A549 (cell line): ENCODE results near the gene NLGN2. TPM values are rescaled to one million over a fixed set of nuclear protein-coding genes. Genes with fewer than 3 reads are reported as not detected.

Experiments
- ATAC-seq, 2 experiments: fragments of 200-7000 bp in 1 of 2; fragments of >200 bp in 1 of 2; cut with Nextera tagmentation in 1 of 2; cut with Tn5 transposase in 1 of 2; 3 replicates each; pipeline versions ENCODE4 v1.8.0 to v1.9.1; 2018 to 2020; ENCODE audit warnings: mild to moderate bottlenecking in 1 of 2, moderate library complexity in 1 of 2
- CTCF ChIA-PET: fragments of 300-600 bp; sonication (Branson Sonifier 250); formaldehyde crosslinking; extraction: SDS; loops from one replicate; lab custom pipeline; 2021; ENCODE audit warnings: antibody characterized with exemption, inconsistent platforms; lab: Yijun Ruan, JAX
- POLR2A ChIA-PET: fragments of 350-600 bp; formaldehyde crosslinking; extraction: SDS; loops from one replicate; lab custom pipeline; 2021; ENCODE audit warnings: antibody characterized with exemption, inconsistent platforms; lab: Yijun Ruan, JAX
- DNase-seq, 2 experiments: peaks; one replicate each; pipeline versions ENCODE4 v3.0.0 to v3.0.0-alpha.2; 2011 to 2016; ENCODE audit warnings: low read depth in 1 of 2, low spot score in 1 of 2
- FAIRE-seq: peaks from 2 replicates; lab custom pipeline; 2011; peaks lifted over from hg19 to GRCh38; lab: Jason Lieb, UNC
- H3K27ac ChIP-seq, 2 experiments: fragments of >200 bp; sonication (Bioruptor Twin); formaldehyde crosslinking; 3 replicates each; pipeline ENCODE4 v1.5.1; 2016 to 2017
- H3K4me1 ChIP-seq: fragments of >200 bp; sonication (Bioruptor Twin); formaldehyde crosslinking; 3 replicates; pipeline ENCODE4 v1.6.1; 2016
- H3K4me2 ChIP-seq: fragments of >200 bp; sonication (Bioruptor Twin); formaldehyde crosslinking; 3 replicates; pipeline ENCODE4 v1.6.1; 2016
- H3K4me3 ChIP-seq: fragments of >200 bp; sonication (Bioruptor Twin); formaldehyde crosslinking; 3 replicates; pipeline ENCODE4 v1.5.1; 2016
- H3K9me3 ChIP-seq: fragments of >200 bp; sonication (Bioruptor Twin); formaldehyde crosslinking; 3 replicates; pipeline ENCODE4 v1.6.1; 2016
- CBX8 ChIP-seq: fragments of 200-600 bp; sonication (generic); IDR thresholded peaks from 2 replicates; pipeline ENCODE4 v1.6.1; 2016
- EP300 ChIP-seq, 2 experiments: fragments of >200 bp; sonication (Bioruptor Twin); formaldehyde crosslinking; IDR thresholded peaks; 2 replicates in 1 of 2; 3 replicates in 1 of 2; pipeline ENCODE4 v1.6.1; 2016 to 2017
- ESRRA ChIP-seq: fragments of 150-350 bp; IDR thresholded peaks from 2 replicates; pipeline ENCODE4 v1.6.1; 2014; ENCODE audit warnings: mild to moderate bottlenecking, low read length, borderline replicate concordance
- HEYL ChIP-seq: fragments of 250-450 bp; sonication (Bioruptor Pico); IDR thresholded peaks from 2 replicates; pipeline ENCODE4 v1.8.0; 2021; ENCODE audit warnings: mild to moderate bottlenecking, moderate library complexity
- HOXA7 ChIP-seq: fragments of 250-450 bp; sonication (Bioruptor Pico); IDR thresholded peaks from 2 replicates; pipeline ENCODE4 v1.5.0; 2020; ENCODE audit warnings: mild to moderate bottlenecking, moderate library complexity
- KDM1A ChIP-seq: fragments of 200-600 bp; sonication (generic); IDR thresholded peaks from 2 replicates; pipeline ENCODE4 v1.6.1; 2016; ENCODE audit warnings: low read depth, mild to moderate bottlenecking
- MYC ChIP-seq: IDR thresholded peaks from 2 replicates; pipeline ENCODE4 v1.6.1; 2012; ENCODE audit warnings: mild to moderate bottlenecking, inconsistent platforms, low read length, improper control_type of control experiment, borderline replicate concordance
- PHF8 ChIP-seq: fragments of 200-600 bp; sonication (generic); IDR thresholded peaks from 2 replicates; pipeline ENCODE4 v1.6.1; 2016; ENCODE audit warnings: low read depth, mild to moderate bottlenecking, antibody characterized with exemption, moderate library complexity, borderline replicate concordance
- POLR2A ChIP-seq: IDR thresholded peaks from 2 replicates; pipeline ENCODE4 v1.6.1; 2012; ENCODE audit warnings: mild to moderate bottlenecking, low read length
- RNF2 ChIP-seq: fragments of 200-600 bp; sonication (generic); IDR thresholded peaks from 2 replicates; pipeline ENCODE4 v1.6.1; 2016; ENCODE audit warnings: low read depth, mild to moderate bottlenecking, antibody characterized with exemption, moderate library complexity, borderline replicate concordance
- TP53 ChIP-seq: fragments of 250-450 bp; sonication (Bioruptor Pico); IDR thresholded peaks from 2 replicates; pipeline ENCODE4 v1.5.0; 2021; ENCODE audit warnings: mild to moderate bottlenecking, moderate library complexity
- ZC3H11A ChIP-seq: fragments of 450-650 bp; IDR thresholded peaks from 2 replicates; pipeline ENCODE4 v1.6.1; 2014; ENCODE audit warnings: antibody characterized with exemption, mild to moderate bottlenecking
- ZFP36 ChIP-seq: fragments of 450-650 bp; IDR thresholded peaks from 2 replicates; pipeline ENCODE4 v1.6.1; 2014; ENCODE audit warnings: borderline replicate concordance; ENCODE audit not compliant: partially characterized antibody
- ZNF302 ChIP-seq: fragments of 250-450 bp; sonication (Bioruptor Pico); IDR thresholded peaks from 2 replicates; pipeline ENCODE4 v1.9.0; 2021; ENCODE audit warnings: inconsistent platforms, mild to moderate bottlenecking, moderate library complexity
- ZSCAN20 ChIP-seq: fragments of 250-450 bp; sonication (Bioruptor Pico); IDR thresholded peaks from 2 replicates; pipeline ENCODE4 v1.8.0; 2022; ENCODE audit warnings: mild to moderate bottlenecking, moderate library complexity
- WGBS: methylation state at CpG from one replicate; pipeline ENCODE4 v1.1.6; 2017; ENCODE audit errors: missing lambda C conversion rate; 5-methylcytosine and 5-hydroxymethylcytosine counted together
- polyA plus RNA-seq, 4 experiments: library from polyadenylated mRNA; depleted of rRNA in 3 of 4; stranded (reverse); fragments of >200 nt; fragmentation: RNase III in 1 of 4; extraction: RNeasy Plus Mini Kit Qiagen cat#74134 plus additional on column Dnase treatment in 1 of 4; gene quantifications; 2 replicates in 3 of 4; 3 replicates in 1 of 4; pipeline ENCODE4 v1.2.3, GENCODE V29; 2011 to 2017
- TF ChIP-seq, protein P1 (sequence below): fragments of 250-450 bp; sonication (Bioruptor Pico); IDR thresholded peaks from 2 replicates; pipeline ENCODE4 v1.5.0; 2020; ENCODE audit warnings: low read depth, mild to moderate bottlenecking, moderate library complexity
- TF ChIP-seq, protein P2 (sequence below): fragments of 250-450 bp; sonication (Bioruptor Pico); IDR thresholded peaks from 2 replicates; pipeline ENCODE4 v1.5.0; 2021; ENCODE audit warnings: mild to moderate bottlenecking, moderate library complexity, borderline replicate concordance
- TF ChIP-seq, protein P3 (sequence below): fragments of >200 bp; sonication (Bioruptor Twin); formaldehyde crosslinking; IDR thresholded peaks from 3 replicates; pipeline ENCODE4 v1.5.1; 2016
- TF ChIP-seq, protein P4 (sequence below): fragments of 450-650 bp; IDR thresholded peaks from 2 replicates; pipeline ENCODE4 v1.6.1; 2014; ENCODE audit warnings: antibody characterized with exemption

Gene NLGN2
- polyA plus RNA-seq, 2 of the 4 experiments (the other 2 are of a cell fraction): 4.1 to 27.5 TPM

DNA sequence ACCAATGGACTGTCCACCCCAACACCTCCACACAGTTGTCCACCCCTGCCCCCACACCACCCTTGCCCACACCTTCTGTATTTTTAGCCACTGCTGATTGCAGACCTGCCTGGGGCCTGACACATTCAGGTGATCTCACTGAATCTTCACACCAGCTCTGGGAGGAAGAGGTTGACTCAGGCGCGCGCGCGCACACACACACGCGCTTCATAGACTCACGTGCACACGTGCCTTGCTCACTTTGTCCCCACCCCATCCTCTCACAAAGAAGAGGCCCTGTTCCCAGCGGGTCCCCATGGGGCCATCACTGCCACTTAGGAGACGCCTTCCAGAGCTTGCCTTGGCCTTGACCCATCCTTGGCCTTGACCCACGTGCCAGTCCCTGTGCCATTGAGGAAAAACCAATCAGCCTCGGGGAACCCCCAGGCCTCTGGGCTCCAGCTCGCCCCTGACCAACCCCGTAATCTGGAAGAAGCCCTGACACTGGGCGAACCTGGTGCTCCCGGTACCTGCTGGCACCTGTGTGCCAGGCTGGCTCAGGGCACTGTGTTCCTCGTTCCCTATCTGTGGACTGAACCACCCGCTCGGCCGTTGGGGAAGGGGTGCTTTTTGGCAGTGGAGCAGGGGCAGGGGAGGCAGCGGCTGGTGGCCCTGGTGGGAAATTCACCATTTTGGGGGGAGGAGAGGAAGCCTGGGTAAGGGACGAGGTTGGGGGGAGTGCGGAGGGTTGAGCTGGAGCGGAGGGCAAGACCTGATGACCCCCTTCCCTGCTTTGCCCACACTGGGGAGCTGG is 3.2 kb downstream of the NLGN2 start:
- Histone ChIP-seq H3K4me2 (no peak overlapping the region), H3K4me3 (no peak overlapping the region), H3K4me1 (peaks cover 7% of the 10 kb centered on the region; the same call in 1 of the 3 replicates), H3K9me3 (no peaks in the 10 kb centered on the region), H3K27ac (no peak overlapping the region)
- FAIRE-seq (no peak), ATAC-seq (no peak), DNase-seq (no peak)
- ChIA-PET CTCF (interaction anchor here (0.6 to 3.4 kb wide), 9 partner anchors 8 to 150 kb away, joined by 3 to 20 read pairs (median 4); partner anchors contain the start of gene SPEM1), POLR2A (no interaction called here)
- WGBS: 90% methylated on average over 25 of the region's 25 CpGs
- TF ChIP-seq, protein P1, sequence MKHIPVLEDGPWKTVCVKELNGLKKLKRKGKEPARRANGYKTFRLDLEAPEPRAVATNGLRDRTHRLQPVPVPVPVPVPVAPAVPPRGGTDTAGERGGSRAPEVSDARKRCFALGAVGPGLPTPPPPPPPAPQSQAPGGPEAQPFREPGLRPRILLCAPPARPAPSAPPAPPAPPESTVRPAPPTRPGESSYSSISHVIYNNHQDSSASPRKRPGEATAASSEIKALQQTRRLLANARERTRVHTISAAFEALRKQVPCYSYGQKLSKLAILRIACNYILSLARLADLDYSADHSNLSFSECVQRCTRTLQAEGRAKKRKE (CRISPR knock-in tag): no peak
- TF ChIP-seq ZNF302 (CRISPR knock-in tag) (no peak), MYC (no peak), KDM1A (no peak), ESRRA (no peak), ZSCAN20 (CRISPR knock-in tag) (no peak), PHF8 (no peak), RNF2 (no peak), ZC3H11A (no peak), ZFP36 (no peak), EP300 (IDR thresholded peaks at IDR 0.05) (no peak), HOXA7 (no peak), TP53 (no peak), HEYL (CRISPR knock-in tag) (no peak)
- TF ChIP-seq, protein P2, sequence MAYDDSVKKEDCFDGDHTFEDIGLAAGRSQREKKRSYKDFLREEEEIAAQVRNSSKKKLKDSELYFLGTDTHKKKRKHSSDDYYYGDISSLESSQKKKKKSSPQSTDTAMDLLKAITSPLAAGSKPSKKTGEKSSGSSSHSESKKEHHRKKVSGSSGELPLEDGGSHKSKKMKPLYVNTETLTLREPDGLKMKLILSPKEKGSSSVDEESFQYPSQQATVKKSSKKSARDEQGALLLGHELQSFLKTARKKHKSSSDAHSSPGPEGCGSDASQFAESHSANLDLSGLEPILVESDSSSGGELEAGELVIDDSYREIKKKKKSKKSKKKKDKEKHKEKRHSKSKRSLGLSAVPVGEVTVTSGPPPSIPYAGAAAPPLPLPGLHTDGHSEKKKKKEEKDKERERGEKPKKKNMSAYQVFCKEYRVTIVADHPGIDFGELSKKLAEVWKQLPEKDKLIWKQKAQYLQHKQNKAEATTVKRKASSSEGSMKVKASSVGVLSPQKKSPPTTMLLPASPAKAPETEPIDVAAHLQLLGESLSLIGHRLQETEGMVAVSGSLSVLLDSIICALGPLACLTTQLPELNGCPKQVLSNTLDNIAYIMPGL (CRISPR knock-in tag): no peak
- TF ChIP-seq, protein P3, sequence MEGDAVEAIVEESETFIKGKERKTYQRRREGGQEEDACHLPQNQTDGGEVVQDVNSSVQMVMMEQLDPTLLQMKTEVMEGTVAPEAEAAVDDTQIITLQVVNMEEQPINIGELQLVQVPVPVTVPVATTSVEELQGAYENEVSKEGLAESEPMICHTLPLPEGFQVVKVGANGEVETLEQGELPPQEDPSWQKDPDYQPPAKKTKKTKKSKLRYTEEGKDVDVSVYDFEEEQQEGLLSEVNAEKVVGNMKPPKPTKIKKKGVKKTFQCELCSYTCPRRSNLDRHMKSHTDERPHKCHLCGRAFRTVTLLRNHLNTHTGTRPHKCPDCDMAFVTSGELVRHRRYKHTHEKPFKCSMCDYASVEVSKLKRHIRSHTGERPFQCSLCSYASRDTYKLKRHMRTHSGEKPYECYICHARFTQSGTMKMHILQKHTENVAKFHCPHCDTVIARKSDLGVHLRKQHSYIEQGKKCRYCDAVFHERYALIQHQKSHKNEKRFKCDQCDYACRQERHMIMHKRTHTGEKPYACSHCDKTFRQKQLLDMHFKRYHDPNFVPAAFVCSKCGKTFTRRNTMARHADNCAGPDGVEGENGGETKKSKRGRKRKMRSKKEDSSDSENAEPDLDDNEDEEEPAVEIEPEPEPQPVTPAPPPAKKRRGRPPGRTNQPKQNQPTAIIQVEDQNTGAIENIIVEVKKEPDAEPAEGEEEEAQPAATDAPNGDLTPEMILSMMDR: no peak
- TF ChIP-seq, protein P4, sequence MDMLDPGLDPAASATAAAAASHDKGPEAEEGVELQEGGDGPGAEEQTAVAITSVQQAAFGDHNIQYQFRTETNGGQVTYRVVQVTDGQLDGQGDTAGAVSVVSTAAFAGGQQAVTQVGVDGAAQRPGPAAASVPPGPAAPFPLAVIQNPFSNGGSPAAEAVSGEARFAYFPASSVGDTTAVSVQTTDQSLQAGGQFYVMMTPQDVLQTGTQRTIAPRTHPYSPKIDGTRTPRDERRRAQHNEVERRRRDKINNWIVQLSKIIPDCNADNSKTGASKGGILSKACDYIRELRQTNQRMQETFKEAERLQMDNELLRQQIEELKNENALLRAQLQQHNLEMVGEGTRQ: no peak

DNA sequence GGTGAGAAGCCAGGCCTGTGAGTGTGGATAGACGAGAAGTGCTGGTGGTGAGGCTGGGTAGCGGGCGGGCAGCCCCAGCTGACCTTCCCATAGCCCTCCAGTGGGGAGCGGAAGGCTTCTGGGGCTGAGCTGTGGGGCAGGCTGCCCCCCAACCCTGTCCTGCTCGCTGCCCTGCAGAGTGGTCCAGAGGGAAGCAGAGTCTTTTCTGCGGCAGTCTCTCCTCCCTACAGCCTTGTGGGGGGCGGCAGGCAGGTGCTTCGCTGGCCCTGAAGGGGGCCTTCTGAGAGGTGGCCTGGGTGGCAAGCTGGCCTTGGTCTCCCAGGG is 3.7 kb downstream of the NLGN2 start:
- CTCF ChIA-PET: interaction anchor here (0.6 to 3.4 kb wide), 9 partner anchors 8 to 149 kb away, joined by 3 to 20 read pairs (median 4); partner anchors contain the start of gene SPEM1
- H3K27ac ChIP-seq: no peak overlapping the region
- 90% methylated on average over 7 of the region's 8 CpGs for WGBS
- no peak overlapping the region for H3K4me3 ChIP-seq
- FAIRE-seq (no peak), DNase-seq (no peak), ATAC-seq (no peak)
- TF ChIP-seq, protein P1 (CRISPR knock-in tag): no peak
- TF ChIP-seq ZSCAN20 (CRISPR knock-in tag) (no peak), CBX8 (no peak), HOXA7 (no peak), POLR2A (no peak), RNF2 (no peak), ZC3H11A (no peak), ZFP36 (no peak)
- TF ChIP-seq, protein P3: no peak
- H3K4me2 ChIP-seq: no peak overlapping the region
- POLR2A ChIA-PET: no interaction called here
- no peaks in the 10 kb centered on the region for H3K9me3 ChIP-seq
- H3K4me1 ChIP-seq: 0 out of 3 replicates have a peak, but pooled peaks cover 3% of the 10 kb centered on the region
